ENCODE measurements around the gene TANGO2.

The TANGO2 gene

DNA sequence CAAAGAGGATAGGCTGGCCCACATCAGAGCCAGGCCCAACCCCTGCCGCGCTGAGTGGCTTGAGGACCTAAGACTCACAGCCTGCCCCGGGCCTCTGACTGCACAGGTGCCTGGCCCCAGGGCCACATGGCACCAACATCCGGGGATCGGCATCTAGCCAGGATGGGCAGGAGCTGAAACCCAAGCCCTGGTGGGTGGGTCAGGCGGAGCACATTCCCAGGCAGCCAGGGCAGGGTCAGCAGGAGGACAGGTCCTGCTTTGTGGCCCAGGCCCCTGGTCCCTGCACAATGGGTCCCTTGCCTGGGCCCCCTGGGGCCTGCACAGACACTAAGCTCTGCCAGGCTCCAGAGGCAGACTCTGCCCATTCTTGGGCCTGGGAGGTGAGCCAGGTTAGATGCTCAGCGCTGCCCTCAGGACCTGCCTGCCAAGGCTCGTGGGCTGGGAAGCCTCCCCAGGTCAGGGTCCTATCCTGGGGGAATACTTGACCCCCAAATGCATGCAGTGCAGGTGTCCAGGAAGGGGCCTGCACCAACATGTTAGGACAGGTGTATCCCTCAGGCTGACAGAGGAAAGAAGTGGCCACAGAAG, 37.8 kb upstream of the TANGO2 start:
- DNase-seq (ENCODE audit: low read depth in 3 of 3, low spot score in 1 of 3): no peak

DNA sequence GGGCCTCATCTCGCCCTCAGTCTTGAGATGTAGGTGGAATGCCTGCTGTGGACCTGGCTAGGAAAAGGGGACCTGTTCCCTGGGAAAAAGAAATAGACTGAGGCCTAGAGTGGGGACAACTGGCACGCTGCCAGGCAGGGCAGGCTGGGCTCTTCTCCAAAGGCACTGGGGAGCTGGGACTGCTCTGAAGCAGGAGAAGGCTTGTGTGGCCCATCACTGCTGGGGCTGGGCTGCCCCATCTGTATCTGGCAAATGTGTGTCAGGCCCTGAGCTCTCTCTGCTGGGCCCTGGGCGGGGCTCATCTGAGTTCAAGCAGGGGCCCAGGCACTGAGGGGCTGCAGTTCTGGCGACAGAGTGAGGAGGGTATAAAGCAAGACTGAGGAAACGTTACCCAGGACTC, 37.2 kb upstream of the TANGO2 start:
- DNase-seq (ENCODE audit: low read depth in 3 of 3, low spot score in 1 of 3): no peak

DNA sequence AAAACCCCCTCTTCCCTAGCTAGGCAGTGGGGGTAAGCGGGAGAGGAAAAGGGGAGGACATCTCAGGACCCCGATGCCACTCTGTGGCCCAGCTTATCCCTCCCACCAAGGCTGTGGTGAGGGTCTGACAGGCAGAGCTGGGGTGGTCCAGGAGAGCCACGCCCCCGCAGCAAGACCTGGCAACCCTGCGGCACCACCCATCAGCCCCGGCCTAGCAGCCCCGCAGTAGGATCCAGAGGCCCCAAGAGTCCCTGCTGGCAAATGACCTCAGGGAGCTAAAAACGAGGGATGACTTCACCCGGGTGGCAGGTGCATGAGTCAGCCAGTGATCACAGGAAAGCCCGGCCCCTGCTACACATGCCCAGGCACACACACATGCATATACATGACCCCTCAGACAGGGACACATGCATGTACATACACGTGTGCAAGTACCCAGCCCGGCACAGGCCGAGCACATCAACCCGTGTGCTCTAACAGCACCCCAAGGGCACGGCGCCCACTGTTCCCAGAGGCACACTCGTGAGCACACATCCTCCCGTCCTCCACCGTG, 36.6 kb upstream of the TANGO2 start:
- DNase-seq (ENCODE audit: low read depth in 3 of 3, low spot score in 1 of 3): no peak

DNA sequence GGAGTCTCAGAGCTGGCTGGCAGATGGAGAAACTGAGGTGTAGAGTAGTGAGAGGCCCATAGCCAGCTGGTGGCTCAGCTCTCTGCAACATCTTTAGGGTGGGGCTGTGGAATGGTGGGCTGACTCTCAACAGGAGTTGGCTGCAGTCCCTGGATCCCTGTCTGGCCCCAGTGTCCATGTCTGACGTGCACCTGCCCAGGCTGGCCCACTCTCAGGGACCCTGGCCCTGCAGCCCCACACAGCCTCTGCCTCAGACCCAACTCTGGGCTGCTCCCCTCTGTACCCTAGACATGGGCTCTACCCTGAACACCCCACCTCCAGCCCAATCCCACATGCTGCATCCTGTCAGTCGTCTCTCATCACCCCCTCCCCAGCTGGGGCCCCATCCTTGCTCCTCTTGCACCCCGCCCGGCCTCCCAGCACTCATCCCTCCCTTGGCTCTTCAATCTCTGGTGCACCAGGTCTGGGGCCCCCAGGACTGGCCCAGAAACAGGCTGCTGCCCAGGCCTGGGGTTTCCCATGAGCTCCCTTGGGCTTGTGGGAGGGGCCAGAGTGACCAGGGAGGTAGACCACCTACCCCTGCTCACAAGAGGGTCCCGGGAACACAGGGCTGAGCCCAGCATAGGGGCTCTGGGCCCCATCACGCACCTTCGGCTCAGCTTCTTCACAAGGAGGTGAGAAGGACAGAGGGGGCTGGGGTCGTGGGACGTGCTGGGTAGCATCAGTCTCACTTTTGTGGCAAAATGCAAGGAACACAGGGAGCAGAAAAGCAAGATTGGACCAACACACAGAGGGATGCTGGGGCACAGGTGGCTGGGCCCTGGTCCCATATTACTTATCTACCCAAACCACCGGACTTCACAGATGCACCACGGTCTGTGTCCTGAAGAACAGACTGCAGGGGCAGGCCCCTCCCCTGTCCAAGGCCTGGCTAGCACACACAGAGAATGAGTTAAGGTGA, 35.8 kb upstream of the TANGO2 start:
- no peak for DNase-seq (ENCODE audit: low read depth in 3 of 3, low spot score in 1 of 3)

DNA sequence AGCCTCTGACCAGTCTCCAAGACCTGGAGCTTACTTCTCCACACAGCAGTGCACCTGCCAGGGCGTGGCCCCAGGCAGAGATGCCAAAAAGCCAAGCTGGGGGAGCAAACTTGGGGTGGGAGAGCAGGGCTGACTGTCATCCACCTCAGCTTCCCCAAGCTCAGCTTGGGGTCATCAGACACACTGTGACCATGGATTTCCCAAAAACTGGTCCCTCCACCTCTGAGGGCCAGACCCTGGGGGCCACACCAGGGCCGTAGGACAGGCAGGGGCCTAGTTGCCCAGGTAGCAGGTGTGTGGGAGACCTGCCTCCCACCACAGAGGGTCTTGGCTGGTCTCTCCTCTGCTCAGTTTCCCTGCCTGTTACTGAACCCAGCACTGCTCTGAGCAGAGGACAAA, 34.9 kb upstream of the TANGO2 start:
- no peak for DNase-seq (ENCODE audit: low read depth in 3 of 3, low spot score in 1 of 3)

DNA sequence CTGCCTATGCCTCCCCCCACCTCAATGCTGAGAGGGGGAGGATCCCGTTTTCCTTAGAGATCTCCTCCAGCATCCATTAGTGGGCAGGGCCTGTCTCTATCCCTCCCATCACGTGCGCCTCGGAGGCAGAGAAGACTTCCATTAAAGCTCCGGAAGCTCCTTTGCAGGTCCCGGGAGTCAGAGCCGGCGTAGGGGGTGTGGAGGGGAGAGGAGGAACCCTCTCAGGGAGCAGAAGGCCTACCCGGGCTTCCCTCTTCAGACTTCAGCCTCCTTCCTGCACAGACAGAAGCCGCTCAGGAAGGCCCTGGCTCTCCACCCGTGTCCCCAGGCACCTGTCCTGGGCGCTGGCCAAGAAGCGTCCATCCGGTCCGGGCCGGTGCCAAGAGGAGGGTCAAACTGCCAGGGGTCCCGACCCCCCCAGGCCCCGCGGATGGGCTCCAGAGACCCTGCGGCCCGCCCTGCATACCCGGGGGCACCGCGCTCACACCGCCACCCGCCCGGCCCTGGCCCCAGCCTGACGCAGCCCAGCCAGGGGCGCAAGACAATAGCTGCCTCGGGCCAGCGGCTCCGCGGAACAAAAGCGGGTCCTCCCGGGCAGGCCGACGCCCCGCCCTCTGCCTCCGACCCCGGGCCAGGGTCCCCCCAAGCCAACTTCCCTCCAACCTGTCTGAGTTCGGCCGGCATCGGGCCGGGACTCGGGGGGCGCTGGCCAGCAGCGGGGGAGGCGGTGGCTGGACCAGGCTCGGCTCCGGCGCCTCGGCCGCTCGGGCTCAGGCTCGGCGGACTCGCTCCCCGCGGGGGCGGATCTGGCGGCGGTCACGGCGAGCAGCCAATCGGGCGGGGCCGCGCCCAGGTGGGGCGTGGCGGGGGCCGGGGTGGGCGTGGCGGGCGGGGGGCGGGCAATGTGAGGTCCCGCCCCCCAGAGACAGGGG, 34.2 kb upstream of the TANGO2 start:
- peak; percentile 13 to 28 (median 24) for DNase-seq (ENCODE audit: low read depth in 3 of 3, low spot score in 1 of 3)

DNA sequence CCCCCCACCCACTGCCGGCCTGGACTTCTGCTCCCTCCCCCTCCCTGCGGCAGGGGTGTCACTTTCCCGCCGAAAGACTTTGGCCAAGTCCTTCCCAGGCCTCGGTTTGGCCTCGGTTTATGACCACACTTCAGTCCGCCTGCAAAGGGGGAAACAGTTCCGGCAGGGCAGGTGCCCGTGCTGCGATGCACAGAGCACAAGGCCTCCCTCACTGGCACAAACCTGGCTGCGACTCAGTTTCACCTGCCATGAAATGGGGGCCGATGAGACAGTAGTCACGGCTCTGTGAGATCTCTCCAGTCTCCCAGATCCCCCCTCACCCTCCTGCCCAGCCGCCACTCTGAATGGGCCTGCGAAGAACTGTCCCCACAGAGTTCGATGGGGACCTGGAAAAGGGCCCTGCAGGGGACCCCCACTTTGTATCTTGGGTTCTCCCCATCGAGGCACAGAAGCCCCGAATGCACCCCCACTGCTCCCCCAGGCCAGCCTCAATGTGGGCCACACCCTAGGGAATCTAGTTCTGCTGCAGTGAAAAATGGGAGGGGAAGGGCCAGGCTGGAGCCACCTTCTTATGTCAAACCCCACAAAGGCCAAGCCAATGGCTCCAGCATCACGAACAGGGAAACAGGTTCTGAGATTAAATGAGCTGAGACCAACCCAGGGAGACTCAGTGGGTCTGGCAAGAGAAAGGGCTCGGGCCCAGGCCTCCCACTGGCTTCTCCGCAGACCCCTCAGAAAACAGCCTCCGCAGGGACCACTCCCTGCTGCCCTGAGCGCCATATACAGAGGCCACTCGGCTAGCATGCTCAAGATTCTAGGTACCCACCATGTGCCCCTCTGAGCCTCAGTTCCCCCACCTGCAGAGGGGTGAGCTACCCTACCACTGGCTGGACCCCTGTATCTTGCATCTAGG, 33.3 kb upstream of the TANGO2 start:
- DNase-seq (ENCODE audit: low read depth in 3 of 3, low spot score in 1 of 3): no peak

DNA sequence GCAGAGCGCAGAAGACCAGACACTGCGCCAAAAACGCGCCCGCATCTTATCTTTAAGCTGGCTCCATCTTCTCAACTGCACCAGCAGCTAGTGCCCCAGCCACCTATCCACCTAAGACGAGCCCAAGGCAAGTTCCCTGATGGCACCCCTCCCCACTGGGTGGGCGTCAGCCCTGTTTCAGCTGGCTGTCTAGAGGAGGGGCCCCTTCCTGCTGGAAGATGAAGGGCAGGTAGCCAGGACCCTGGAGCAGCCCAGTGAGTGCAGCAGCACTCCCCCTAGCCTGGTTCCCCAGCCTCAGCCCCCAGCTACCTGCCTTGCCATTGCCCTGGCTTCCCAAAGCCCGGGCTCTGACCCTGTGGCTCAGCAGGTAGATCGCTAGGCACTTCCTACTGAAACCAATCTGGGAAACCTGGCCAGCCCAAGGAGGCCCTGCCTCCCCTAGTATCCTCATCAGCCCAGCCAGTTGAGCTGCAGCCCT, 32.5 kb upstream of the TANGO2 start:
- DNase-seq (ENCODE audit: low read depth in 3 of 3, low spot score in 1 of 3): no peak

DNA sequence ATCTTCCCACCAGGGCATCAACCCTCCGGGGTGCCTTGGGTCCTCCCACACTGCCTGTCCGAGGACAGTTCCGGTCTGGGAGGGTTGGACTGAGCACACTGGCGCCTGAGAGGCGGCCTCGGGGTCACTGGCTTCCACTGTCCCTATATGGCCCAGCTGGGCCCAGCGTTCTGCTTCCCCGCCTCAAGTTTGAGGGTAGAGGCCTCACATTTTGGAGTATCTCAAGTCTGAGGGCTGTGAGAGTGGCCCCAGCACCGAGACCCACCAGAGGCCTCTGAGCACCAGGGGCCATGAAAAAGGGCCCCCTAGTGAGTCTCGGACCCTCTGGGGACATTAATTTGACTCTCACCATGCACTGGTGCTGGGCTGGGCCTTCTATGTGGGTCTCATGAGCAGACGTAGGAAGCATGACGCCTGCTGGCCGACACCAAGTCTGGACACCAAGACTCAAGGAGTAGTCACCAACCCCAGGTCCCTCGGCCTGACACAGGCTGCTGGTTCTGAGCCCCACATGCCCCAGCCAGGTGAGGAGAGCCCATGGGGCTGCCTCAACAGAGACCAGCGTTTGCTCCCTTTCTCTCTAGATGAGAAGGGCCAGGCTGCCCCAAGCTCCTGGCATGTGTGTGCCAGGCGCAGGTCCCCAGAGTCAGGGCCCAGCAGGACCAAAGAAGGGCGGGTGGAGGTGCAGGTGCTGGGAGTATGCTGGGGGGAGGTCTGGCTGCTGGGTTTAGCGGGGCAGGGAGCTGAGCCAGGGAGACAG, 31.8 kb upstream of the TANGO2 start:
- DNase-seq (ENCODE audit: low read depth in 3 of 3, low spot score in 1 of 3): no peak

DNA sequence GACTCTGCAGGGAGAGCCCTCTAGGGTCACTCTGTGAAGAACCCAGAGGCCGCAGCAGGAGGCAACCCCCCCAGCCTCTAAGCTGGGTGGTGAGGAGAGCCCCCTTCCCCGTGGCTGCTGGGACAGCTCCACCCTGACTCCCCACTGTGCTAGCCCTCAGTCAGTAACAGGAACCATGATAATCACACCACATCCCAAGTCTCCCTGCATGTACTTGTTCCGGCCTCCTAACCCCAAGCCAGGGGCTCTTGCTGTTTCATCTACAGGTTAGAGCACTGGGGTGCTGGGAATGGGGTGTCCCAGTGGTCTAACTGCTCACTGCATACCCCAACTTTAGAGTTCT, 31.2 kb upstream of the TANGO2 start:
- no peak for DNase-seq (ENCODE audit: low read depth in 3 of 3, low spot score in 1 of 3)

DNA sequence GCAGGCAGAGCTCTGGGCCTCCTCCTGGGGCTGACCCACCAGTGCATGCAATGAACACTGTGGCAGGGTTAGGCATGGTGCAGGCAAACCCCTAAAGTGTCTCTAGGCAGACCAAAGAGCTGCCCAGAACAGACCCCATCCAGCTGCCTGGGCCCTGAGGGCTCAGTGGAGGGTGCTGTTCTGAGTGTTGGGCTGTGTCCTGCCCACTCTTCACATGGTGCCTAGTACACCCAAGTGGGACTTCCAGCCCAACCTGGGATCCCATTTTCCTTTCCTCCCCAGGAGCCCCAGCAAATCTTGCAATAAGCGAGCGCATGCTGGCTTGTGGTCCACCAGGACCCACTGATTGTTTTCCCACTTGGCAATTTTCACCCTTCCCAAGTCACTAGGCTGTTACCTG, 30.7 kb upstream of the TANGO2 start:
- no peak for DNase-seq (ENCODE audit: low read depth in 3 of 3, low spot score in 1 of 3)

DNA sequence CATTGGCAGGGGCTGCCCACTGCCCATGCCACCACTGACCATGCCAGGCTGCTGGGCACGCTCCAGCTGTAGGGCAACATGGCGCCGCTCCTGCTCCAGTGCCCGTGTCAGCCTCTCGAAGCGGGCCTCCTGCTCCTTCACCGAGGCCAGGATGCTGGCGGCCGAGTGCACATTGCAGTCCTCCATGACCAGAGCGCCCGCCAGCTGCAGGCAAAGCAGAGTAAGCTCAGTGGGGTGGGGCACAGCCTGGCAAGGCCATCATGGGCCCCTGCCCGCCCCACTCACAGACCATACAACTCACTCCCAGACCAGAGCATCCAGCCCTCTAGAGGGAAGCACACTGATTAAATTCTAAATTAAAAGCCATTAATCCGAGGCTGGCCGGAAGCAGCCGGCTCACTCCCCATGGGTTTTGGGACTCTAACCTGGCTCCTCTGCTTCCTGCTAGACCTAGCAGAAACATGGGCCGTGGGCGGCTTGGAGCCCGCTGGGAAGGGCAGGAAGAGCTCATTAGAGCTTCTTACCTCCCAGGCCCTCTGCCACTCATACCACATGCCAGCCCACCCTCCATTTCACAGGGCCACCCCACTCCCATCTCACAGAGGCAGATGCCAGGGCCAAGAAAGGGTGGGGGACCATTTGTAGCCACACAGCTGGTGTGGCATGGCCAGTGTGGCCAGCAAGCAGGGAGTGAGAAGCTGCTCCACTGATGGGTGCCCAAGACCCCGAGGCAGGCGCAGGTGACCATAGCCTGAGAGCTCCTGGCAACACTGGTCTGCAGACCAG, 30.1 kb upstream of the TANGO2 start:
- DNase-seq (ENCODE audit: low read depth in 3 of 3, low spot score in 1 of 3): no peak

DNA sequence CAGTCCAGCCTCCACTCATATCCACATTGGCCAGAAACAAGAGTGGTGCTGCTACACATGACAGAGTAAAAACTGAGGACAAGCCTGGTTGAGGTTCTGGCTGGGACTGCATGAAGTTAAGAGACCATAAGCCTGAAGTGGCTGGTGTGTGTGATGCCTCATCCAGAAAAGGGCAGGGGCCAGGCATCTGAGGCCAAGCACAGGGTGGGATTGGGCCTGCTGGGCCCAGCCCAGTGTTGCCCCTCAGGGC, 29.6 kb upstream of the TANGO2 start:
- DNase-seq (ENCODE audit: low read depth in 3 of 3, low spot score in 1 of 3): no peak

DNA sequence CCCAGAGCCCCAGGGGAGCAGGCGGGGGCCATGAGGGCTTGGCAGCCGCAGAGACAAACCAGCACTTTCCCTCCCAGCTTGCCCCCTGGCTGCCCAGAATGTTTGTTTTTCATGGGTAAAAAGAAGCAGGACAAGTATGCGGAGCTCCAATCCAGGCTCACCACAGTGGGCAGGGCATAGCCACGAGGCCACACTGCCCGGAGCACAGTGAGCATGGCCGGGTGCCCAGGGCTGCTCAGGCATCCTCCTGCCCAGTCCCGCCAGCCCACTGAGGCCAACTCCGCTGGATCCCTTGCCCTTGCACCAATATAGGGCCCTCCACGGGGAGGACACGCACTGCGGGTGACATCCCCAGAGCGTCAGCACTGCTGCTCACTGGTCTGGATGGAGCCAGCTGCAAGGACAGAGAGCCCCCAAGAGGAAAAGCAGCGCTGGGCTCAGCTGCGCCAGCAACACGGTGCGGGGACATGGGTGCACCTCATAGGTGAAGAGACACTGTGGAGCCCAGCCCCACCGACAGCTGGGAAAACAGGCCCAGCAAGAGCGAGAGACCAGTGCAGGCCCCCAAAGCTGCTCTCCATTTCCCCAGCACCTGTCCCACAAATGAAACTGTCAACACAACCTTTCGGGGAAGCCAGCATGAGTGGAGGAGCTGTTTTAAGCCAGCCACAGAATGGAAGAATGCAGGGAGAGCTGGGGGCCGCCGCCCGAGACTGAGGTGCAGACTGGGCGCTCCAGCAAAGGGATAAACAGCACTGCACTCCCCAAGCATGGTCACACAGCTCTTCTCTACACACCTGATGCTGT, 29.1 kb upstream of the TANGO2 start:
- no peak for DNase-seq (ENCODE audit: low read depth in 3 of 3, low spot score in 1 of 3)

DNA sequence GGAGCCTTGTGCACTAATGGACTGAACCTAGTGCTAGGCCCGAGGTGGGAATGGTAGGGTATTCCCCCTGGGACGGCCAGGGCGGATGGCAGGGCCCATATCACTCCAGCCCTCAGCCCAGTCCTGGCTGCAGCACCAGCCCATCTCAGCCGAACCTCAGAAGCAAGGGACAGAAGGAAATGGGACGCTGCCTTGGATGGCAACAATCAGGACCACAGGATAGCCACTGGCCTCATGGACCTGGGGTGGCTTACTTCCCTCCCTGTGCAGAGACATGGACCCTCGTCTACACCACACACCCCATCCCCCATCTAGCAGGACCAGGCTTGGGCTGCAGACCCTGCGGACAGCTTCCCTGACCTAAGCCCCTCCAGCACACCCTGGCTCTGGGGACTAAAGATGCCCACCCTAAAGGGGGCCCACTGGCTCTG, 28.4 kb upstream of the TANGO2 start:
- no peak for DNase-seq (ENCODE audit: low read depth in 3 of 3, low spot score in 1 of 3)

DNA sequence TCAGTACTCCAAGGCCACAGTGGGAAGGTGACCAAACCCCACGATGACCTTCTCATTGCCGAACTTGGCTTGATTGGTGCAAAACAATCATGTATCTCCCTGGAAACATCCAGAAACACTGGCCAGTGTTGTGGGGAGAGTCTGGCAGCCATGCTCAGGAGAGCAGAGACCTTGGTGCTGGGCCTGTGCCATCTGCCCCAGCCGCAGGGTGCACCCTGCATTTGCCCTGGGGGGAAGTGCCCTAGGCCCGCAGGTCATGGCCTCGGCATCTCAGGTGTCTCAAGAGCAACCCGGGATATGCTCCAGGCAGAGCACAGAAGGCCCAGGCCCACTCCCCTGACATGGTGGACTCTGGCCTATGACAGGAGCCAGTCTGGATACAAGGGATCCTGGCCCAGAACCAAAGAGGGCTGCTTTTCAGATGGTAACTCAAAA, 28.0 kb upstream of the TANGO2 start:
- no peak for DNase-seq (ENCODE audit: low read depth in 3 of 3, low spot score in 1 of 3)

DNA sequence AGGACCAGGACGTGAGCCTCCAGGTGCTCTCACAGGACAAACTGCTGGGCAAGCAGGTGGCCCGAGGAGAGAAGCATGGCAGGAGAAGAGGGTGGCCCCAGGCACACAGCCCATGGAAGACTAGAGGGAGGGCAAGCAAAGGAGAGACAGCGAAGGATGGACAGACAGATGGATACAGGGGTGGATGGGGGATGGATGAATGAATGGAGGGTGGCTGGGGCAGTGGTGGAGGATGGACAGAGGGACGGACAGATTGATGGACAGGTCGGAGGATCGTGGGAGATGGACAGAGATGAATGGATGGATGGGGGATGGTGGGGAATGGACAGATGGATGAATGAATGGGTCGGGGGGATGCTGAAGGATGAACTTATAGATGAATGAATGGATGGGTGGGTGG, 27.0 kb upstream of the TANGO2 start:
- DNase-seq (ENCODE audit: low read depth in 3 of 3, low spot score in 1 of 3): no peak
